Panc1 (cell line): Measurements from ENCODE around the gene OTOGL. TPM values are rescaled to one million over a fixed set of nuclear protein-coding genes. Genes with fewer than 3 reads are reported as not detected.

Experiments used
- ATAC-seq: fragments of 200-7000 bp; cut with Tn5 transposase; 2 replicates; pipeline ENCODE4 v1.9.1; 2020; ENCODE audit warnings: mild to moderate bottlenecking, moderate library complexity
- BruUV-seq: library from RNA; stranded (reverse); fragments of 400-500 nt; replicated peaks from 2 replicates; lab custom pipeline; 2021; lab: Mats Ljungman, UMichigan
- CTCF ChIA-PET: fragments of 300-600 bp; sonication (Branson Sonifier 250); formaldehyde crosslinking; loops from one replicate; lab custom pipeline; 2022; ENCODE audit warnings: antibody characterized with exemption; lab: Charles Lee
- POLR2A ChIA-PET: fragments of 300-600 bp; sonication (Branson Sonifier 250); formaldehyde crosslinking; loops from one replicate; lab custom pipeline; 2022; ENCODE audit warnings: antibody characterized with exemption; lab: Charles Lee
- DNase-seq: peaks from one replicate; pipeline ENCODE4 v3.0.0-alpha.2; 2010; ENCODE audit warnings: low read depth, low spot score
- H3K27ac ChIP-seq: 2 replicates; pipeline ENCODE4 v1.5.1; 2011; ENCODE audit warnings: mild to moderate bottlenecking, low read length, inconsistent platforms
- H3K27me3 ChIP-seq: fragments of 200-500 bp; sonication (Bioruptor generic); 2 replicates; pipeline ENCODE4 v1.6.0; 2014; ENCODE audit warnings: low read length, inconsistent platforms; ENCODE audit not compliant: control insufficient read depth, insufficient read depth
- H3K36me3 ChIP-seq: fragments of 200-500 bp; sonication (Bioruptor generic); 2 replicates; pipeline ENCODE4 v1.5.1; 2014; ENCODE audit warnings: inconsistent platforms, mild to moderate bottlenecking, low read length, moderate library complexity; ENCODE audit not compliant: control insufficient read depth, insufficient read depth
- H3K4me1 ChIP-seq: 2 replicates; pipeline ENCODE4 v1.5.1; 2011; ENCODE audit warnings: inconsistent platforms, mild to moderate bottlenecking, low read length, moderate library complexity; ENCODE audit not compliant: control insufficient read depth, insufficient read depth
- H3K4me3 ChIP-seq, 2 experiments: 2 replicates each; pipeline ENCODE4 v1.5.1; 2011 to 2012; ENCODE audit warnings: low read depth in 2 of 2, low read length in 2 of 2, mild to moderate bottlenecking in 2 of 2, inconsistent platforms in 1 of 2, moderate library complexity in 1 of 2
- H3K9me3 ChIP-seq: fragments of 200-500 bp; sonication (Bioruptor generic); 2 replicates; pipeline ENCODE4 v1.5.1; 2014; ENCODE audit warnings: low read depth, mild to moderate bottlenecking, inconsistent platforms, low read length, moderate library complexity; ENCODE audit not compliant: control insufficient read depth, insufficient read depth
- CTCF ChIP-seq: fragments of 450-650 bp; IDR thresholded peaks from 2 replicates; pipeline ENCODE4 v1.5.1; 2017; ENCODE audit warnings: mild to moderate bottlenecking
- POLR2AphosphoS5 ChIP-seq: IDR thresholded peaks from 2 replicates; pipeline ENCODE4 v1.6.1; 2012; ENCODE audit warnings: mild to moderate bottlenecking, low read depth, low read length, moderate library complexity
- SIN3A ChIP-seq: IDR thresholded peaks from 2 replicates; pipeline ENCODE4 v1.6.1; 2012; ENCODE audit warnings: low read depth, mild to moderate bottlenecking, low read length, moderate library complexity, borderline replicate concordance; ENCODE audit not compliant: insufficient read depth
- TCF7L2 ChIP-seq: IDR thresholded peaks from 2 replicates; pipeline ENCODE4 v1.6.1; 2011; ENCODE audit warnings: mild to moderate bottlenecking, low read depth, low read length, inconsistent platforms
- in situ Hi-C: cut with HindIII; loops from 2 replicates; pipeline ENCODE4 v1.10.0; 2016; ENCODE audit warnings: low sequenced_read_pairs, low pct_unique_long_range_greater_than_20kb
- intact Hi-C: fragments of 100-400 bp; cut with micrococcal nuclease; formaldehyde crosslinking; loops from one replicate; pipeline ENCODE4 v1.10.0; 2022; ENCODE audit not compliant: unreplicated experiment
- total RNA-seq: library from RNA; stranded (reverse); gene quantifications from one replicate; pipeline ENCODE4 v1.2.1, GENCODE V29; 2021; ENCODE audit not compliant: unreplicated experiment
- TF ChIP-seq, protein P1 (sequence below), 2 experiments: IDR thresholded peaks; 2 replicates each; pipeline ENCODE4 v1.6.1; 2011 to 2012; ENCODE audit warnings: low read depth in 2 of 2, control low read depth in 1 of 2, low read length in 1 of 2, mild to moderate bottlenecking in 1 of 2, moderate library complexity in 1 of 2; ENCODE audit not compliant: insufficient read depth in 1 of 2

OTOGL gene
- total RNA-seq, 1 experiment from 2014 or later: not detected

GRCh38 chr12:80187660-80188090 is 88.3 kb downstream of the OTOGL start:
- Histone ChIP-seq H3K9me3 (no peaks in the 10 kb centered on the region), H3K4me3 (no peak overlapping the region), H3K27ac (no peak overlapping the region), H3K27me3 (no peaks in the 10 kb centered on the region), H3K36me3 (no peaks in the 10 kb centered on the region), H3K4me1 (no peaks in the 10 kb centered on the region)
- no peak for ATAC-seq
- no peak for TF ChIP-seq TCF7L2
- no peak for TF ChIP-seq POLR2AphosphoS5
- no peak for TF ChIP-seq SIN3A
- no peak for TF ChIP-seq CTCF
- TF ChIP-seq, protein P1, sequence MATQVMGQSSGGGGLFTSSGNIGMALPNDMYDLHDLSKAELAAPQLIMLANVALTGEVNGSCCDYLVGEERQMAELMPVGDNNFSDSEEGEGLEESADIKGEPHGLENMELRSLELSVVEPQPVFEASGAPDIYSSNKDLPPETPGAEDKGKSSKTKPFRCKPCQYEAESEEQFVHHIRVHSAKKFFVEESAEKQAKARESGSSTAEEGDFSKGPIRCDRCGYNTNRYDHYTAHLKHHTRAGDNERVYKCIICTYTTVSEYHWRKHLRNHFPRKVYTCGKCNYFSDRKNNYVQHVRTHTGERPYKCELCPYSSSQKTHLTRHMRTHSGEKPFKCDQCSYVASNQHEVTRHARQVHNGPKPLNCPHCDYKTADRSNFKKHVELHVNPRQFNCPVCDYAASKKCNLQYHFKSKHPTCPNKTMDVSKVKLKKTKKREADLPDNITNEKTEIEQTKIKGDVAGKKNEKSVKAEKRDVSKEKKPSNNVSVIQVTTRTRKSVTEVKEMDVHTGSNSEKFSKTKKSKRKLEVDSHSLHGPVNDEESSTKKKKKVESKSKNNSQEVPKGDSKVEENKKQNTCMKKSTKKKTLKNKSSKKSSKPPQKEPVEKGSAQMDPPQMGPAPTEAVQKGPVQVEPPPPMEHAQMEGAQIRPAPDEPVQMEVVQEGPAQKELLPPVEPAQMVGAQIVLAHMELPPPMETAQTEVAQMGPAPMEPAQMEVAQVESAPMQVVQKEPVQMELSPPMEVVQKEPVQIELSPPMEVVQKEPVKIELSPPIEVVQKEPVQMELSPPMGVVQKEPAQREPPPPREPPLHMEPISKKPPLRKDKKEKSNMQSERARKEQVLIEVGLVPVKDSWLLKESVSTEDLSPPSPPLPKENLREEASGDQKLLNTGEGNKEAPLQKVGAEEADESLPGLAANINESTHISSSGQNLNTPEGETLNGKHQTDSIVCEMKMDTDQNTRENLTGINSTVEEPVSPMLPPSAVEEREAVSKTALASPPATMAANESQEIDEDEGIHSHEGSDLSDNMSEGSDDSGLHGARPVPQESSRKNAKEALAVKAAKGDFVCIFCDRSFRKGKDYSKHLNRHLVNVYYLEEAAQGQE (IDR thresholded peaks at IDR 0.05; ENCODE audit: insufficient read depth in 1 of 2, low read depth in 2 of 2, low read length in 1 of 2): no peak
- ChIA-PET CTCF (no interaction called here), POLR2A (no interaction called here)
- intact Hi-C loops: loop anchor here (10.0 kb wide), 1 partner anchor 303 kb away; no protein-coding TSS in a partner anchor
- DNase-seq: no peak
- no TSS peak for BruUV-seq
- in situ Hi-C loops: no loop called here

DNA sequence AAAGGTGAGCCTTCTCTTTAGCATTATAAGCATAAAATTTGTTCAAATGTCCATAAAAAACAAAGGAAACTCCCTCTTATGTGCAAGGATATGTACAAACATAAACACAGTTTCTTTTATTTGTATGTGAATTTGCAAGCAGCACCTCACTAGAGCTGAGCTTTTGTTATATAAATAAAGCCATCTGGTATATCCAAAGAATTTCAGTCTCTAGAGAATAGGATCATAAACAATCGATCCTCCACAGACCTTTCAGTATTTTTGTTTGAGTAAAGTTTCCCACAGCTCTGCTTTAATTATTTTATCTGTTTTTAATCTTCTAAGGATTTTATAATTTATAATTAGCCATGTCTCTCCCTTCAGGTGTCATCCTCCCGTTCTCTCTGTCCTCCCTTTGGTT is 89.2 kb downstream of the OTOGL start:
- intact Hi-C loops: loop anchor here (10.0 kb wide), 1 partner anchor 304 kb away; no protein-coding TSS in a partner anchor
- BruUV-seq: no TSS peak
- DNase-seq (no peak), ATAC-seq (no peak)
- ChIA-PET CTCF (no interaction called here), POLR2A (no interaction called here)
- in situ Hi-C loops: no loop called here
- Histone ChIP-seq H3K27ac (no peak overlapping the region), H3K36me3 (no peaks in the 10 kb centered on the region), H3K27me3 (no peaks in the 10 kb centered on the region), H3K4me3 (no peak overlapping the region), H3K4me1 (no peaks in the 10 kb centered on the region), H3K9me3 (no peaks in the 10 kb centered on the region)
- TF ChIP-seq, protein P1 (IDR thresholded peaks at IDR 0.05; ENCODE audit: insufficient read depth in 1 of 2, low read depth in 2 of 2, low read length in 1 of 2): no peak
- TF ChIP-seq TCF7L2 (no peak), POLR2AphosphoS5 (no peak), CTCF (no peak), SIN3A (no peak)
